Mucosa of stomach (tissue), 1 donor: ENCODE measurements around the gene SSX5.
"Not testable (repeated sequence)": the region's sequence is repeated elsewhere in the genome, so short reads cannot be mapped to it uniquely, and the experiment has no call there.

ENCODE experiments used
- H3K27me3 ChIP-seq: one replicate; pipeline ENCODE4 v1.7.0; 2013; ENCODE audit warnings: mild to moderate bottlenecking, low read length; ENCODE audit not compliant: control insufficient read depth, insufficient read depth
- H3K36me3 ChIP-seq: one replicate; pipeline ENCODE4 v1.7.0; 2013; ENCODE audit warnings: low read length; ENCODE audit not compliant: control insufficient read depth, insufficient read depth
- H3K4me1 ChIP-seq: one replicate; pipeline ENCODE4 v1.7.0; 2013; ENCODE audit warnings: mild to moderate bottlenecking, low read length; ENCODE audit not compliant: control insufficient read depth, insufficient read depth
- H3K4me3 ChIP-seq: one replicate; pipeline ENCODE4 v1.7.0; 2013; ENCODE audit warnings: low read length
- H3K9ac ChIP-seq: one replicate; pipeline ENCODE4 v1.7.0; 2013; ENCODE audit warnings: mild to moderate bottlenecking, low read length, moderate library complexity
- H3K9me3 ChIP-seq: one replicate; pipeline ENCODE4 v1.7.0; 2013; ENCODE audit warnings: mild to moderate bottlenecking, low read length, moderate library complexity; ENCODE audit not compliant: control insufficient read depth
- donor health status: Pancreatic carcinoma.

The SSX5 gene

GRCh38 chrX:48196745-48197201 is at the start of gene SSX5:
TSS of gene SSX5 (minus strand) at chrX:48196795. CDS start at chrX:48195358, 1,437 bp downstream.
- Histone ChIP-seq H3K36me3 (no peaks in the 10 kb centered on the region), H3K9ac (no peak within 1 kb of the TSS), H3K27me3 (no peaks in the 10 kb centered on the region), H3K4me1 (no peaks in the 10 kb centered on the region), H3K4me3 (no peak within 1 kb of the TSS), H3K9me3 (no peaks in the 10 kb centered on the region)

DNA sequence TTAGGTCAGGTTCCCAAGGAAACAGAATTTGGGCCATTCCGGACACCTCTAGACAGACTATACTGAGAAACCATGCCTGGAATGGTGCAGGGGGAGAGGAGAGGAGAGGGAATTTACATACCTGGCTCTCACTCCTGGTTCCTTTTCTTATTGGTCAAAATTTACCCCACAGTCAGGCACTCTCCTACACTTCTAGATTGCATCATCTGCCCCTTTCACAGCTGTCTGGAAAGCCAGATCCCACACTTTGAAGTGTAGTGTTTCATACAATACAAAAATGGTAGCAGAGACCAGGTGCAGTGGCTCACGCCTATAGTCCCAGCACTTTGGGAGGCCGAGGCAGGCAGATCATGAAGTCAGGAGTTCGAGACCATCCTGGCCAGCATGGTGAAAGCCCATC is 27.6 kb upstream of the SSX5 start:
- H3K9me3 ChIP-seq, H3K36me3 ChIP-seq, H3K27me3 ChIP-seq, H3K4me1 ChIP-seq, H3K9ac ChIP-seq, H3K4me3 ChIP-seq: not testable (repeated sequence)

DNA sequence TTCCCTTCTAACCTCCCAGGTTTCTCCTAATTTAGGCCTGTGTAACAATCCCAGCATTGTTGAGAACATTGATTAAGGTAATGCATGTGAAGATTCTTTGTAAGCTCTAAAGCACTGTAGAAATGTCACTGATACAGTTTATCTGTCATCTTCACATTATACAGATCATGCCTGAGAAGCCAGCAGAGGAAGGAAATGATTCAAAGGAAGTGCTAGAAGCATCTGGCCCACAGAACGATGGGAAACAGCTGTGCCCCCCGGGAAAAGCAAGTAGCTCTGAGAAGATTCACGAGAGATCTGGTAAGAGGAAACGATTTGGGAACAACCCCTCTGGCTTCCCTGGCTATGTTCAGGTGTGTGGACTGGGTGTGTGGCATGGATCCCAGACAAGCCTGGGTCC is 17.7 kb upstream of the SSX5 start:
- H3K27me3 ChIP-seq, H3K4me1 ChIP-seq, H3K9me3 ChIP-seq, H3K36me3 ChIP-seq, H3K9ac ChIP-seq, H3K4me3 ChIP-seq: not testable (repeated sequence)

GRCh38 chrX:48190024-48190423 is 6.6 kb downstream of the SSX5 start:
- H3K9me3 ChIP-seq, H3K27me3 ChIP-seq, H3K4me1 ChIP-seq, H3K4me3 ChIP-seq, H3K36me3 ChIP-seq, H3K9ac ChIP-seq: not testable (repeated sequence)

- not testable (repeated sequence) for H3K9me3 ChIP-seq, H3K27me3 ChIP-seq, H3K9ac ChIP-seq, H3K4me1 ChIP-seq, H3K4me3 ChIP-seq, H3K36me3 ChIP-seq
Observed at GRCh38 chrX:48181882-48182281, 14.7 kb downstream of the SSX5 start.

DNA sequence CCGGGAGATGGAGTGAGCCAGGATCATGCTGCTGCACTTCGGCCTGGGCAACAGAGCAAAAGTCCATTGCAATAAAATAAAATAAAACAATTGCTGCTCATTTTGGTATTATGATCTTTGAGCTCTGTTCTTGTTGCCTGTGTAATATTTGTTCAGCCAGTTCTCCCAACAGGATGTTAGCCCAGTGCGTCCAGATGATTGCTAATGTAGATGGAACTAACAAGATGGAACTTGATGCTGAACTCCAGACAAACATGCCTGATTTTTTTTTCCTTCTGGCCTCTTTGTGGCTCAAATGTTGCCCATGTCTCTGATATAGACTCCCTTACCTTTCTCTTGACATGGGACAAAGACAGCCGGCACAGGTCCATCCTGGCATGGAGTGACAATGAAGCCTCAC is 15.8 kb downstream of the SSX5 start:
- no peaks in the 10 kb centered on the region for H3K9me3 ChIP-seq
- H3K4me1 ChIP-seq: no peaks in the 10 kb centered on the region
- no peaks in the 10 kb centered on the region for H3K27me3 ChIP-seq
- H3K4me3 ChIP-seq: no peak overlapping the region
- no peaks in the 10 kb centered on the region for H3K36me3 ChIP-seq
- H3K9ac ChIP-seq: no peak overlapping the region

DNA sequence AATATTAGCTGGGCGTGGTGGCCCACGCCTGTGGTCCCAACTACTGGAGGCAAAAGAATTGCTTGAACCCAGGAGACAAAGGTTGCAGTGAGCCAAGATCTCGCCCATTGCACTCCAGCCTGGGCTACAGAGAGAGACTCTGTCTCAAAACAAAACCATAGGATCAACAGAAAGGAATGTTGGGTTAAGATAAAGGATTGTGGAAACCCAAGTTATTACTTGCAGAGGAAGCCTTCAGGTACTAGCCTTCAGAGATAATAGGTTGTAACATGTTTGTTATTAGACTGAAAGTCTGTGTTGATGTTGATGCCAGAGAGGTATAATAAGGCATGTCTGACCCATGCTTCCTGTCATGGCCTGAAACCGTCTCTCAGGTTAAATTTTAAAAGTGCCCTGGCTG is 16.9 kb downstream of the SSX5 start:
- no peaks in the 10 kb centered on the region for H3K36me3 ChIP-seq
- H3K4me1 ChIP-seq: no peaks in the 10 kb centered on the region
- H3K9me3 ChIP-seq: no peaks in the 10 kb centered on the region
- no peak overlapping the region for H3K4me3 ChIP-seq
- no peaks in the 10 kb centered on the region for H3K27me3 ChIP-seq
- H3K9ac ChIP-seq: no peak overlapping the region

DNA sequence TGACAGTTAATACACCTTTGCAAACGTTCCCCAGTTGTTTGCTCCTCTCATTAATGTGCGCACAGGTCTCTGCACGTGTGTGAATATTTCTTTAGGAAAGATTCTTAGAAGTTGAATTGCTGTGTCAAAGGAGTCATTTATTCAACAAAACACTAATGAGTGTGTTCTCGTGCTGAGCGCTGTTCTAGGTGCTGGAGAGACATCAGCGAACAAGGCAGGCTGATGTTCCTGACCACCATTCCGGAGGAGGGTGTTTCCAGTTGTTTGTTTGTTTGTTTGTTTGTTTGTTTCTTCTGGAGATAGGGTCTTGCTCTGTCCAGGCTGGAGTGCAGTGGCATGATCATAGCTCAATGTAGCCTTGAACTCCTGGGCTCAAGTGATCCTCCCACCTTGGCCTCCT is 30.3 kb downstream of the SSX5 start:
- H3K27me3 ChIP-seq, H3K4me3 ChIP-seq, H3K4me1 ChIP-seq, H3K9me3 ChIP-seq, H3K36me3 ChIP-seq, H3K9ac ChIP-seq: not testable (repeated sequence)

DNA sequence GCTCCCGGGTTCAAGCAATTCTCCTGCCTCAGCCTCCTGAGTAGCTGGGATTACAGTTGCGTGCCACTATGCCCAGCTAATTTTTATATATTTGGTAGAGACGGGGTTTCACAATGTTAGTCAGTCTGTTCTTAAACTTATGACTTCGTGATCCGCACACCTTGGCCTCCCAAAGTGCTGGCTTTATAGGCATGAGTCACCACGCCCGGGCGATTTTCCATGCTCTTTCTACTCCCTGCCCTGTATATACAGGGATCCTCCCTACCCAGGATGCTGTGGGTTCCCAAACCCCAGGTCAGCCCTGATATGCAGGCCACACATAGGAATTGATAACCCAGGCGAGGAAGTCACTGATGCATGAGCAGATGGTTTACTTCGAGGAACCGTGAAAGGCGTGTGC is 31.4 kb downstream of the SSX5 start:
- Histone ChIP-seq H3K4me1 (no peaks in the 10 kb centered on the region), H3K36me3 (no peaks in the 10 kb centered on the region), H3K27me3 (no peaks in the 10 kb centered on the region), H3K4me3 (no peak overlapping the region), H3K9me3 (no peaks in the 10 kb centered on the region), H3K9ac (no peak overlapping the region)

- Histone ChIP-seq H3K27me3 (no peaks in the 10 kb centered on the region), H3K4me1 (no peaks in the 10 kb centered on the region), H3K9me3 (no peaks in the 10 kb centered on the region)
Observed at GRCh38 chrX:48156014-48156413, 40.6 kb downstream of the SSX5 start.

GRCh38 chrX:48154796-48155195 is 41.8 kb downstream of the SSX5 start:
- no peaks in the 10 kb centered on the region for H3K9me3 ChIP-seq
- H3K4me1 ChIP-seq: no peaks in the 10 kb centered on the region
- H3K9ac ChIP-seq: no peak overlapping the region
- no peaks in the 10 kb centered on the region for H3K27me3 ChIP-seq
- no peak overlapping the region for H3K4me3 ChIP-seq
- no peaks in the 10 kb centered on the region for H3K36me3 ChIP-seq

More at GRCh38 chrX:48156014-48156413, 40.6 kb downstream of the SSX5 start:
- Histone ChIP-seq H3K9ac (no peak overlapping the region), H3K4me3 (no peak overlapping the region), H3K36me3 (no peaks in the 10 kb centered on the region)

GRCh38 chrX:48153769-48154168 is 42.8 kb downstream of the SSX5 start:
- H3K9ac ChIP-seq: no peak overlapping the region
- H3K4me3 ChIP-seq: no peak overlapping the region
- no peaks in the 10 kb centered on the region for H3K4me1 ChIP-seq
- H3K9me3 ChIP-seq: no peaks in the 10 kb centered on the region
- no peaks in the 10 kb centered on the region for H3K36me3 ChIP-seq
- H3K27me3 ChIP-seq: no peaks in the 10 kb centered on the region

DNA sequence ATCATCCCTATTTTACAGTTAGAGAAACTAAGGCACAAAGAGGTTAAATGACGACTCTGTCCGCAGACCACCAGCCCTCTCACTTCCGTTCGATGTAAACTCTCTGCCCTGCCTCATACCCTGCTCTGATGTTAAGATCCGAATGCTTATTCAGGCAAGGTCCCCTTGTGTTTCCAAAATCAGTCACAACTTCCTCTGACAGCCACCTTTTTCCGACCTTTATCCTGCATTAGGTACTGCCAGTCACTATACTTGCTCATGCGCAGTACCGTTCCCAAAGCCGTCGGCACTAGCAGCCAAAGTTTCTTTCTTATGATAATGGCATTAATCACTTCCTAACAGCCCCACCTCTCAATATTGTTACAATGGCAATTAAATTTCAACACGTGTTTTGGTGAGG is 53.9 kb downstream of the SSX5 start:
- not testable (repeated sequence) for H3K9me3 ChIP-seq, H3K27me3 ChIP-seq

More for the DNA sequence above, 53.9 kb downstream of the SSX5 start:
- not testable (repeated sequence) for H3K4me3 ChIP-seq, H3K36me3 ChIP-seq, H3K9ac ChIP-seq, H3K4me1 ChIP-seq
